ENCODE data around the gene MBD5.

- TF ChIP-seq CTCF (IDR thresholded peaks at IDR 0.05) (peak in 1 of 4 experiments; percentile 29), POLR2A (IDR thresholded peaks at IDR 0.05) (no peak), POLR2AphosphoS5 (IDR thresholded peaks at IDR 0.05) (no peak)
These were observed 544.5 kb downstream of the MBD5 start for GRCh38 chr2:148565272-148565894.
